GM12878 (cell line): ENCODE data around the gene VN1R2. TPM values are rescaled to one million over a fixed set of nuclear protein-coding genes. Genes with fewer than 3 reads are reported as not detected.

Source experiments
- ATAC-seq: fragments of 200-7000 bp; cut with Tn5 transposase; 3 replicates; pipeline ENCODE4 v1.9.1; 2020; ENCODE audit warnings: mild to moderate bottlenecking, moderate library complexity
- BruUV-seq: library from RNA; stranded (reverse); fragments of 400-500 nt; replicated peaks from 2 replicates; lab custom pipeline; 2021; lab: Mats Ljungman, UMichigan
- CTCF ChIA-PET: fragments of 300-600 bp; sonication (Branson Sonifier 250); formaldehyde crosslinking; extraction: SDS; loops from one replicate; lab custom pipeline; 2021; ENCODE audit warnings: inconsistent platforms; lab: Yijun Ruan, JAX
- POLR2A ChIA-PET: fragments of 350-600 bp; formaldehyde crosslinking; extraction: SDS; loops from one replicate; lab custom pipeline; 2021; ENCODE audit warnings: inconsistent platforms; lab: Charles Lee
- RAD21 ChIA-PET: fragments of 300-600 bp; sonication (Branson Sonifier 250); formaldehyde crosslinking; loops from one replicate; lab custom pipeline; 2023; ENCODE audit warnings: antibody characterized with exemption; ENCODE audit not compliant: unreplicated experiment; lab: Charles Lee
- SMC1A ChIA-PET: fragments of 300-600 bp; sonication (Branson Sonifier 250); formaldehyde crosslinking; loops from one replicate; lab custom pipeline; 2023; ENCODE audit not compliant: unreplicated experiment, uncharacterized antibody; lab: Charles Lee
- DNase-seq: peaks from one replicate; pipeline ENCODE4 v3.0.0-alpha.2; 2011; ENCODE audit warnings: low read depth, low spot score
- FAIRE-seq: peaks from 3 replicates; lab custom pipeline; 2011; peaks lifted over from hg19 to GRCh38; lab: Jason Lieb, UNC
- H2AFZ ChIP-seq: 2 replicates; pipeline ENCODE4 v1.6.0; 2011; ENCODE audit warnings: low read depth, low read length, control low read depth; ENCODE audit not compliant: control insufficient read depth
- H3K27ac ChIP-seq: 2 replicates; pipeline ENCODE4 v1.5.1; 2011; ENCODE audit warnings: control low read depth; ENCODE audit not compliant: control insufficient read depth, insufficient read depth
- H3K27me3 ChIP-seq, 2 experiments: replicated peaks in 1 of 2; 2 replicates each; pipeline versions ENCODE4 v1.6.0 to v1.6.1; 2011; ENCODE audit warnings: low read length in 1 of 2; ENCODE audit not compliant: control insufficient read depth in 2 of 2, insufficient read depth in 2 of 2
- H3K36me3 ChIP-seq, 2 experiments: 2 replicates each; pipeline ENCODE4 v1.5.1; 2011; ENCODE audit warnings: low read length in 1 of 2; ENCODE audit not compliant: control insufficient read depth in 2 of 2, insufficient read depth in 2 of 2
- H3K4me1 ChIP-seq: 2 replicates; pipeline ENCODE4 v1.6.1; 2011; ENCODE audit warnings: mild to moderate bottlenecking, low read length, moderate library complexity, mixed read lengths; ENCODE audit not compliant: control insufficient read depth, insufficient read depth
- H3K4me2 ChIP-seq: 2 replicates; pipeline ENCODE4 v1.6.0; 2011; ENCODE audit warnings: control low read depth; ENCODE audit not compliant: control insufficient read depth, insufficient read depth
- H3K4me3 ChIP-seq: fragments of 200-600 bp; sonication (generic); 2 replicates; pipeline ENCODE4 v1.5.1; 2016
- H3K79me2 ChIP-seq: 2 replicates; pipeline ENCODE4 v1.6.0; 2011; ENCODE audit warnings: low read length; ENCODE audit not compliant: control insufficient read depth, insufficient read depth
- H3K9ac ChIP-seq: 2 replicates; pipeline ENCODE4 v1.8.0; 2011; ENCODE audit warnings: low read length, control low read depth, mixed read lengths; ENCODE audit not compliant: control insufficient read depth, insufficient read depth
- H3K9me3 ChIP-seq: replicated peaks from 3 replicates; pipeline ENCODE4 v1.5.1; 2011; ENCODE audit warnings: mild to moderate bottlenecking, low read length; ENCODE audit not compliant: control insufficient read depth, insufficient read depth
- H4K20me1 ChIP-seq: 2 replicates; pipeline ENCODE4 v1.6.0; 2011; ENCODE audit not compliant: control insufficient read depth, insufficient read depth
- ASH2L ChIP-seq: fragments of 300-600, 200-600 bp; sonication (generic); IDR thresholded peaks from 2 replicates; pipeline ENCODE4 v1.6.1; 2017; ENCODE audit warnings: low read depth, mild to moderate bottlenecking, borderline replicate concordance
- MTA2 ChIP-seq: fragments of 450-650 bp; IDR thresholded peaks from 2 replicates; pipeline ENCODE4 v1.6.1; 2016; ENCODE audit warnings: low read depth, mild to moderate bottlenecking, moderate library complexity
- NR2F1 ChIP-seq: fragments of 450-650 bp; conservative IDR thresholded peaks from 2 replicates; pipeline ENCODE4 v1.6.1; 2017; ENCODE audit warnings: mild to moderate bottlenecking
- PAX5 ChIP-seq: IDR thresholded peaks from 2 replicates; pipeline ENCODE4 v1.6.1; 2011; ENCODE audit warnings: low read depth, low read length, borderline replicate concordance
- RFX5 ChIP-seq: IDR thresholded peaks from 2 replicates; pipeline ENCODE4 v1.6.1; 2011; ENCODE audit warnings: low read depth, low read length, improper control_type of control experiment
- RUNX3 ChIP-seq: IDR thresholded peaks from 2 replicates; pipeline ENCODE4 v1.6.1; 2012; ENCODE audit warnings: low read length, inconsistent platforms
- WRNIP1 ChIP-seq: IDR thresholded peaks from 2 replicates; pipeline ENCODE4 v1.6.1; 2011; ENCODE audit warnings: low read depth, low read length, improper control_type of control experiment, borderline replicate concordance
- WGBS: methylation state at CpG from one replicate; pipeline ENCODE4 v1.1.6; 2016; ENCODE audit warnings: low lambda C conversion rate; ENCODE audit not compliant: insufficient replicate concordance, insufficient coverage; ENCODE audit errors: missing lambda C conversion rate; 5-methylcytosine and 5-hydroxymethylcytosine counted together
- in situ Hi-C: fragments of 300-500 bp; cut with MboI; formaldehyde crosslinking; loops from 9 replicates; pipeline ENCODE4 v1.14.3; 2018; ENCODE audit warnings: mixed read lengths
- intact Hi-C: fragments of 100-400 bp; cut with micrococcal nuclease; formaldehyde crosslinking; loops from one replicate; pipeline ENCODE4 v1.14.2; 2022; ENCODE audit not compliant: unreplicated experiment
- polyA plus RNA-seq, 11 experiments: library from polyadenylated mRNA; depleted of rRNA in 4 of 11; unstranded in 6 of 11; stranded (reverse) in 5 of 11; fragments of >200 nt; fragmentation: Nextera tagmentation in 4 of 11; fragmentation: Illumina TruSeq in 1 of 11; extraction: Ambion mirVana in 4 of 11; extraction: Trizol in 1 of 11; gene quantifications; 1 replicate in 1 of 11; 2 replicates in 10 of 11; pipeline versions ENCODE4 v1.2.1 to v1.2.3, GENCODE V29; 2011 to 2016; ENCODE audit warnings: inconsistent platforms in 2 of 11, missing spikeins in 2 of 11, low read depth in 1 of 11
- total RNA-seq, 4 experiments: library from RNA; depleted of rRNA in 3 of 4; stranded (reverse); fragments of >200 nt in 3 of 4; fragmentation: Illumina TruSeq in 1 of 4; extraction: Trizol in 1 of 4; gene quantifications; 2 replicates each; pipeline versions ENCODE4 v1.2.1 to v1.2.3, GENCODE V29; 2013 to 2021
- TF ChIP-seq, protein P1 (sequence below): fragments of 450-650 bp; IDR thresholded peaks from 2 replicates; pipeline ENCODE4 v1.6.1; 2014; ENCODE audit warnings: mild to moderate bottlenecking
- TF ChIP-seq, protein P2 (sequence below): IDR thresholded peaks from 2 replicates; pipeline ENCODE4 v1.6.1; 2011; ENCODE audit warnings: borderline replicate concordance, low read depth, mild to moderate bottlenecking, moderate library complexity, low read length; ENCODE audit not compliant: insufficient read depth, poor library complexity, severe bottlenecking
- TF ChIP-seq, protein P3 (sequence below): fragments of 450-650 bp; IDR thresholded peaks from 2 replicates; pipeline ENCODE4 v1.6.1; 2016; ENCODE audit warnings: mild to moderate bottlenecking, moderate library complexity, borderline replicate concordance
- TF ChIP-seq, protein P4 (sequence below): fragments of 150-350 bp; IDR thresholded peaks from 2 replicates; pipeline ENCODE4 v1.6.1; 2014; ENCODE audit warnings: mild to moderate bottlenecking, low read depth, low read length
- TF ChIP-seq, protein P5 (sequence below): IDR thresholded peaks from 2 replicates; pipeline ENCODE4 v1.6.1; 2012; ENCODE audit warnings: low read depth, low read length, improper control_type of control experiment
- TF ChIP-seq, protein P6 (sequence below): IDR thresholded peaks from 2 replicates; pipeline ENCODE4 v1.6.1; 2012; ENCODE audit warnings: low read depth, low read length, improper control_type of control experiment

The VN1R2 gene
- total and polyA plus RNA-seq, 10 of the 15 experiments (the other 5 are each of a cell fraction or from before 2014, with no cell fraction given): not detected

DNA sequence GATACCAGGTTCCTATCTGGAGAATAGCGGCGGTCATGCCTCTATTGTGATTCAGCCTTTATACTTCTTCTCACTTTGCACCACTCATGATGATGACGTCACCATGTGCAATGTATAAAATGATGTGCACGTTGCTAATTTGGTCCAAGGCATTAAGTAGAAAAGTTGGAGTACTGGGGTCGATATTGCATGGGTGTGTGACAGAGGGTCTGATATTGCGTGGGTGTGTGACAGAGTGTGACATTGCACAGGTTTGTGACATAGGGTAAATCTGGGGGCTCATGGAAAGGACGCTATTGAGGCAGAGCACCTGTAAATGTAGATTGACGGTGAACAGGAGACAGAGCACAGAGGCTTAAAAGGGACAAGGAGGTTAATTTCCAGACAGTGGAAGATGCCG is 14.0 kb downstream of the VN1R2 start:
- no peaks in the 10 kb centered on the region for H3K27me3 ChIP-seq
- ATAC-seq: no peak
- no peak overlapping the region for H2AFZ ChIP-seq
- CTCF ChIA-PET: no interaction called here
- POLR2A ChIA-PET: no interaction called here
- RAD21 ChIA-PET: no interaction called here
- intact Hi-C loops: no loop called here
- H3K79me2 ChIP-seq: no peaks in the 10 kb centered on the region
- no peak overlapping the region for H3K4me2 ChIP-seq
- no peak for DNase-seq
- WGBS: 31% methylated on average over 9 of the region's 9 CpGs
- no peaks in the 10 kb centered on the region for H3K4me1 ChIP-seq
- H3K9me3 ChIP-seq: no peaks in the 10 kb centered on the region; the same call in 2 of the 3 replicates
- SMC1A ChIA-PET: no interaction called here
- H4K20me1 ChIP-seq: no peaks in the 10 kb centered on the region
- no peaks in the 10 kb centered on the region for H3K36me3 ChIP-seq
- no peak overlapping the region for H3K4me3 ChIP-seq
- in situ Hi-C loops: no loop called here
- no peak overlapping the region for H3K9ac ChIP-seq
- no peak for FAIRE-seq
- no TSS peak for BruUV-seq
- H3K27ac ChIP-seq: no peak overlapping the region
- TF ChIP-seq PAX5: no peak
- TF ChIP-seq, protein P1, sequence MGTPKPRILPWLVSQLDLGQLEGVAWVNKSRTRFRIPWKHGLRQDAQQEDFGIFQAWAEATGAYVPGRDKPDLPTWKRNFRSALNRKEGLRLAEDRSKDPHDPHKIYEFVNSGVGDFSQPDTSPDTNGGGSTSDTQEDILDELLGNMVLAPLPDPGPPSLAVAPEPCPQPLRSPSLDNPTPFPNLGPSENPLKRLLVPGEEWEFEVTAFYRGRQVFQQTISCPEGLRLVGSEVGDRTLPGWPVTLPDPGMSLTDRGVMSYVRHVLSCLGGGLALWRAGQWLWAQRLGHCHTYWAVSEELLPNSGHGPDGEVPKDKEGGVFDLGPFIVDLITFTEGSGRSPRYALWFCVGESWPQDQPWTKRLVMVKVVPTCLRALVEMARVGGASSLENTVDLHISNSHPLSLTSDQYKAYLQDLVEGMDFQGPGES: no peak
- no peak for TF ChIP-seq NR2F1
- no peak for TF ChIP-seq ASH2L
- no peak for TF ChIP-seq WRNIP1
- TF ChIP-seq RUNX3: no peak
- TF ChIP-seq, protein P2, sequence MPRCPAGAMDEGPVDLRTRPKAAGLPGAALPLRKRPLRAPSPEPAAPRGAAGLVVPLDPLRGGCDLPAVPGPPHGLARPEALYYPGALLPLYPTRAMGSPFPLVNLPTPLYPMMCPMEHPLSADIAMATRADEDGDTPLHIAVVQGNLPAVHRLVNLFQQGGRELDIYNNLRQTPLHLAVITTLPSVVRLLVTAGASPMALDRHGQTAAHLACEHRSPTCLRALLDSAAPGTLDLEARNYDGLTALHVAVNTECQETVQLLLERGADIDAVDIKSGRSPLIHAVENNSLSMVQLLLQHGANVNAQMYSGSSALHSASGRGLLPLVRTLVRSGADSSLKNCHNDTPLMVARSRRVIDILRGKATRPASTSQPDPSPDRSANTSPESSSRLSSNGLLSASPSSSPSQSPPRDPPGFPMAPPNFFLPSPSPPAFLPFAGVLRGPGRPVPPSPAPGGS: no peak
- TF ChIP-seq, protein P3, sequence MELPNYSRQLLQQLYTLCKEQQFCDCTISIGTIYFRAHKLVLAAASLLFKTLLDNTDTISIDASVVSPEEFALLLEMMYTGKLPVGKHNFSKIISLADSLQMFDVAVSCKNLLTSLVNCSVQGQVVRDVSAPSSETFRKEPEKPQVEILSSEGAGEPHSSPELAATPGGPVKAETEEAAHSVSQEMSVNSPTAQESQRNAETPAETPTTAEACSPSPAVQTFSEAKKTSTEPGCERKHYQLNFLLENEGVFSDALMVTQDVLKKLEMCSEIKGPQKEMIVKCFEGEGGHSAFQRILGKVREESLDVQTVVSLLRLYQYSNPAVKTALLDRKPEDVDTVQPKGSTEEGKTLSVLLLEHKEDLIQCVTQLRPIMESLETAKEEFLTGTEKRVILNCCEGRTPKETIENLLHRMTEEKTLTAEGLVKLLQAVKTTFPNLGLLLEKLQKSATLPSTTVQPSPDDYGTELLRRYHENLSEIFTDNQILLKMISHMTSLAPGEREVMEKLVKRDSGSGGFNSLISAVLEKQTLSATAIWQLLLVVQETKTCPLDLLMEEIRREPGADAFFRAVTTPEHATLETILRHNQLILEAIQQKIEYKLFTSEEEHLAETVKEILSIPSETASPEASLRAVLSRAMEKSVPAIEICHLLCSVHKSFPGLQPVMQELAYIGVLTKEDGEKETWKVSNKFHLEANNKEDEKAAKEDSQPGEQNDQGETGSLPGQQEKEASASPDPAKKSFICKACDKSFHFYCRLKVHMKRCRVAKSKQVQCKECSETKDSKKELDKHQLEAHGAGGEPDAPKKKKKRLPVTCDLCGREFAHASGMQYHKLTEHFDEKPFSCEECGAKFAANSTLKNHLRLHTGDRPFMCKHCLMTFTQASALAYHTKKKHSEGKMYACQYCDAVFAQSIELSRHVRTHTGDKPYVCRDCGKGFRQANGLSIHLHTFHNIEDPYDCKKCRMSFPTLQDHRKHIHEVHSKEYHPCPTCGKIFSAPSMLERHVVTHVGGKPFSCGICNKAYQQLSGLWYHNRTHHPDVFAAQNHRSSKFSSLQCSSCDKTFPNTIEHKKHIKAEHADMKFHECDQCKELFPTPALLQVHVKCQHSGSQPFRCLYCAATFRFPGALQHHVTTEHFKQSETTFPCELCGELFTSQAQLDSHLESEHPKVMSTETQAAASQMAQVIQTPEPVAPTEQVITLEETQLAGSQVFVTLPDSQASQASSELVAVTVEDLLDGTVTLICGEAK: no peak
- TF ChIP-seq MTA2: no peak
- TF ChIP-seq, protein P4, sequence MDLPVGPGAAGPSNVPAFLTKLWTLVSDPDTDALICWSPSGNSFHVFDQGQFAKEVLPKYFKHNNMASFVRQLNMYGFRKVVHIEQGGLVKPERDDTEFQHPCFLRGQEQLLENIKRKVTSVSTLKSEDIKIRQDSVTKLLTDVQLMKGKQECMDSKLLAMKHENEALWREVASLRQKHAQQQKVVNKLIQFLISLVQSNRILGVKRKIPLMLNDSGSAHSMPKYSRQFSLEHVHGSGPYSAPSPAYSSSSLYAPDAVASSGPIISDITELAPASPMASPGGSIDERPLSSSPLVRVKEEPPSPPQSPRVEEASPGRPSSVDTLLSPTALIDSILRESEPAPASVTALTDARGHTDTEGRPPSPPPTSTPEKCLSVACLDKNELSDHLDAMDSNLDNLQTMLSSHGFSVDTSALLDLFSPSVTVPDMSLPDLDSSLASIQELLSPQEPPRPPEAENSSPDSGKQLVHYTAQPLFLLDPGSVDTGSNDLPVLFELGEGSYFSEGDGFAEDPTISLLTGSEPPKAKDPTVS: no peak
- TF ChIP-seq, protein P5, sequence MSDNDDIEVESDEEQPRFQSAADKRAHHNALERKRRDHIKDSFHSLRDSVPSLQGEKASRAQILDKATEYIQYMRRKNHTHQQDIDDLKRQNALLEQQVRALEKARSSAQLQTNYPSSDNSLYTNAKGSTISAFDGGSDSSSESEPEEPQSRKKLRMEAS: no peak
- TF ChIP-seq, protein P6, sequence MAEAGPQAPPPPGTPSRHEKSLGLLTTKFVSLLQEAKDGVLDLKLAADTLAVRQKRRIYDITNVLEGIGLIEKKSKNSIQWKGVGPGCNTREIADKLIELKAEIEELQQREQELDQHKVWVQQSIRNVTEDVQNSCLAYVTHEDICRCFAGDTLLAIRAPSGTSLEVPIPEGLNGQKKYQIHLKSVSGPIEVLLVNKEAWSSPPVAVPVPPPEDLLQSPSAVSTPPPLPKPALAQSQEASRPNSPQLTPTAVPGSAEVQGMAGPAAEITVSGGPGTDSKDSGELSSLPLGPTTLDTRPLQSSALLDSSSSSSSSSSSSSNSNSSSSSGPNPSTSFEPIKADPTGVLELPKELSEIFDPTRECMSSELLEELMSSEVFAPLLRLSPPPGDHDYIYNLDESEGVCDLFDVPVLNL: no peak
- no peak for TF ChIP-seq RFX5
